ENCODE measurements around the gene CNOT2.

Gene CNOT2

GRCh38 chr12:70353780-70354660 lies 110.8 kb downstream of the CNOT2 start:
- Mint-ChIP-seq H3K36me3 (ENCODE audit: low read depth) (peaks cover 24% of the 10 kb centered on the region), H3K4me3 (no peak overlapping the region), H3K27me3 (no peaks in the 10 kb centered on the region), H3K4me1 (ENCODE audit: low read depth) (peaks cover 6% of the 10 kb centered on the region), H3K27ac (no peak overlapping the region), H3K9me3 (no peaks in the 10 kb centered on the region)

- no peak overlapping the region for H3K27ac Mint-ChIP-seq
- H3K4me1 Mint-ChIP-seq (ENCODE audit: low read depth) = peaks cover 6% of the 10 kb centered on the region
- H3K27me3 Mint-ChIP-seq = no peaks in the 10 kb centered on the region
- peaks cover 21% of the 10 kb centered on the region for H3K36me3 Mint-ChIP-seq (ENCODE audit: low read depth)
- H3K9me3 Mint-ChIP-seq = no peaks in the 10 kb centered on the region
- H3K4me3 Mint-ChIP-seq = no peak overlapping the region
These were observed 111.6 kb downstream of the CNOT2 start for GRCh38 chr12:70354787-70355186.

GRCh38 chr12:70355972-70356371 lies 112.7 kb downstream of the CNOT2 start:
- Mint-ChIP-seq H3K36me3 (ENCODE audit: low read depth) (peaks cover 20% of the 10 kb centered on the region), H3K9me3 (no peaks in the 10 kb centered on the region), H3K4me3 (no peak overlapping the region), H3K4me1 (ENCODE audit: low read depth) (peaks cover 6% of the 10 kb centered on the region), H3K27me3 (no peaks in the 10 kb centered on the region), H3K27ac (no peak overlapping the region)

GRCh38 chr12:70359458-70360197 lies 116.4 kb downstream of the CNOT2 start:
- Mint-ChIP-seq H3K27me3 (peaks cover 6% of the 10 kb centered on the region), H3K9me3 (no peaks in the 10 kb centered on the region), H3K27ac (no peak overlapping the region), H3K4me3 (no peak overlapping the region), H3K4me1 (ENCODE audit: low read depth) (peaks cover 3% of the 10 kb centered on the region), H3K36me3 (ENCODE audit: low read depth) (peaks cover 6% of the 10 kb centered on the region)

DNA sequence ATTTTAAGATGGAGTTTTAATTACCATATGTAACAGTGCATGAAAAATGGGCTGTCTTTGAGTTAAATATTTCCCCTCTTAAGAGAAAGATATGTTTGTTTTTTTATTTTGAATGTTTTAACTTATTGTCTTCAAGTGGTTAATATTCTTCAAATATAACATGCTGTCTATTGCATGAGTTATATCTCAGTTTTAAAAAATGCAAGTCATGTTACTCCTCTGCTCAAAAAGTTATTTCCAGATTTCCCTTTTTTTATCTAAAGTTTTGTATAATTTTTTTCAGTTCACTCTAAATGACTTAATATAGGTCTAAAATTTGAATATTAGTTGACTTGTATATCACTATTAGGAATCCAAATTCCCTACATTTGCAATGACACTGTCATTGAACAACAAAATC lies 117.0 kb downstream of the CNOT2 start:
- Mint-ChIP-seq H3K4me3 (no peak overlapping the region), H3K4me1 (ENCODE audit: low read depth) (peaks cover 7% of the 10 kb centered on the region)

DNA sequence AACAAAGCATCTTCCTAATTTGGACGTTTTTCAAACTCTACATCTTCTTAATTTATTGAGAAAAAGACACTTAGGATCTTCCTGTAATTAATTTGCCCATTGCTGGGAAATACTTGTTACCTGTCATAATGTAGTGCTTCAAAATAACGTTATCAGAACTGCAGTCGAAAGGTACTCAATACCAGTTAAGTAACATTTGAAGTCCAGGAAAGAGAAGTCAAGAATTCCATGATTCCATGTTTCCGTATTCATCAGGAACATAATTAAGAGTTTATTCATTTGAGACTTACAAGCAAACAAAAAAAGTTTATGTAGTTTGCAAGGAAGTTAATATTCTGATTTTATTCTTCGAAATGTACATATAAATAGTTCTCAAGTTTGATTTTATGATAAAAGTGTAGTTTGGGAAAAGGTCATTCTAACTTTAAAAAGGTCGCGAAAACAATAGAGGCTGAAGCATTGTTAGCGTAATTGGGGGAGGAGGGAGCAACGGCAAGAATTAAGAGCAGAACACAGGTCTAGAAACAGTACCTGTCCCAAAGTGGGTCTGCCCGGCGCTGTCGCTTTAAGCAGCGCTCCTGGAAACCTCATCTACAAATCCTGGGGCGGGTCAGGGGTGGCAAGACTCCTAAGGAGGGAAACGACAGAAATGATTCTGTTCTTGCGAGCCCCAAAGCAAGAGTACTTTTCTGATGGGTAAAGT lies 121.6 kb downstream of the CNOT2 start:
- peak overlapping the region; percentile 73 for H3K4me3 Mint-ChIP-seq
- no peaks in the 10 kb centered on the region for H3K9me3 Mint-ChIP-seq
- peaks cover 21% of the 10 kb centered on the region for H3K27me3 Mint-ChIP-seq
- H3K4me1 Mint-ChIP-seq (ENCODE audit: low read depth) = peaks cover 18% of the 10 kb centered on the region
- no peaks in the 10 kb centered on the region for H3K36me3 Mint-ChIP-seq (ENCODE audit: low read depth)
- no peak overlapping the region for H3K27ac Mint-ChIP-seq

More for the DNA sequence above, 117.0 kb downstream of the CNOT2 start:
- no peaks in the 10 kb centered on the region for H3K9me3 Mint-ChIP-seq
- no peaks in the 10 kb centered on the region for H3K36me3 Mint-ChIP-seq (ENCODE audit: low read depth)
- H3K27me3 Mint-ChIP-seq = peaks cover 12% of the 10 kb centered on the region
- no peak overlapping the region for H3K27ac Mint-ChIP-seq

- peaks cover 18% of the 10 kb centered on the region for H3K4me1 Mint-ChIP-seq (ENCODE audit: low read depth)
- no peaks in the 10 kb centered on the region for H3K36me3 Mint-ChIP-seq (ENCODE audit: low read depth)
- H3K9me3 Mint-ChIP-seq = no peaks in the 10 kb centered on the region
- H3K27ac Mint-ChIP-seq = no peak overlapping the region
- H3K4me3 Mint-ChIP-seq = peak overlapping the region; percentile 73
- H3K27me3 Mint-ChIP-seq = peaks cover 21% of the 10 kb centered on the region
These were observed 122.1 kb downstream of the CNOT2 start for GRCh38 chr12:70365398-70365647.

GRCh38 chr12:70365648-70366518 lies 122.7 kb downstream of the CNOT2 start, which contains the start of gene KCNMB4:
KCNMB4 (plus strand) TSS chr12:70366290; CDS start chr12:70366735, 445 bp downstream.
- peaks cover 18% of the 10 kb centered on the region for H3K4me1 Mint-ChIP-seq (ENCODE audit: low read depth)
- H3K4me3 Mint-ChIP-seq = peak within 1 kb of the TSS; percentile 91
- H3K27me3 Mint-ChIP-seq = peaks cover 21% of the 10 kb centered on the region
- H3K9me3 Mint-ChIP-seq = no peaks in the 10 kb centered on the region
- peak within 1 kb of the TSS; percentile 45 for H3K27ac Mint-ChIP-seq
- no peaks in the 10 kb centered on the region for H3K36me3 Mint-ChIP-seq (ENCODE audit: low read depth)

GRCh38 chr12:70366581-70367257 lies 123.5 kb downstream of the CNOT2 start:
- no peaks in the 10 kb centered on the region for H3K36me3 Mint-ChIP-seq (ENCODE audit: low read depth)
- peak overlapping the region; percentile 91 for H3K4me3 Mint-ChIP-seq
- H3K27ac Mint-ChIP-seq = peak overlapping the region; percentile 45
- H3K9me3 Mint-ChIP-seq = no peaks in the 10 kb centered on the region
- peaks cover 18% of the 10 kb centered on the region for H3K4me1 Mint-ChIP-seq (ENCODE audit: low read depth)
- peaks cover 21% of the 10 kb centered on the region for H3K27me3 Mint-ChIP-seq

DNA sequence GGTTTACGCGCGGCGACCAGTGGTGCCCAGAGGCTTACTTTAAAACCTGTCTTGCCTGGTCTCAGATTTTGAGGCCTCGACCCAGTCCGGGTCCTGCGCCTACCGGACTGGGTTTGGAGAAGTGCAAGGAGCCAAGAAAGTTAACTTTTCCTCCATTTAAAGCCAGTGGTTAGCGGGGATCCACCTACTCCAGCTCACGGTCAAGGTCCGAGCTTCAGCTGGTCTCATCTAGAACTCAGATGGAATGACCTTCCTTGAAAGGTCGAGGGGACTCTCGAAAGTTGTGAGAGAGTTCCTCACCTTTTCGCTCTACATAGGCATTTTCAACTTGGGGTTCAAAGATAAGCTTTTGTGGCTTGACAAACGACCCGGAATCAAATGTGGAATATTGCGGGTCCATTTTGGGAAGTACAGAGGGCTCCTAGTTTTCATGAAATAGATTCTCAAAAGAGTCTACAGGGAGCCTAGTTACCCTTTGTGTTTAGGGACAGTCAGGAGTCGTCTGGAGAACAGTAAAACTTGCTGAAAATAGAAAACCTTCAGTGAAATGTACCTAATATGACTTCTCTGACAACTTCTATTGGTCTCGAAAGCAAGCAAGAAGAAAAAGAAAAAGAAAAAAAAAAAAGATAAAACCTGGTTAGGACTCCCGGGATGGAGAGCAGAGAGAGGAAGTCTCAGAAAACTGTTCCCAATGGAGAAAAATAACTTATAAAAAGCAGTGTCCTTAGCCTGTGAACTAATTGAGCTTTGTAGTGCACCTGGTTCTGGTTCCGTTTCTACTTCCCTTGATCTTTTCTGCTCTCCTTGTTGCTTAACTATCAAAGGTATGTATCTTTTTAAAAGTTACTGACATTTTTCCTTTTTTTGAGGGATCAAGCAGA lies 124.3 kb downstream of the CNOT2 start:
- Mint-ChIP-seq H3K4me1 (ENCODE audit: low read depth) (peaks cover 18% of the 10 kb centered on the region), H3K27ac (no peak overlapping the region), H3K36me3 (ENCODE audit: low read depth) (no peaks in the 10 kb centered on the region), H3K4me3 (peak overlapping the region; percentile 91), H3K9me3 (no peaks in the 10 kb centered on the region), H3K27me3 (peaks cover 21% of the 10 kb centered on the region)

DNA sequence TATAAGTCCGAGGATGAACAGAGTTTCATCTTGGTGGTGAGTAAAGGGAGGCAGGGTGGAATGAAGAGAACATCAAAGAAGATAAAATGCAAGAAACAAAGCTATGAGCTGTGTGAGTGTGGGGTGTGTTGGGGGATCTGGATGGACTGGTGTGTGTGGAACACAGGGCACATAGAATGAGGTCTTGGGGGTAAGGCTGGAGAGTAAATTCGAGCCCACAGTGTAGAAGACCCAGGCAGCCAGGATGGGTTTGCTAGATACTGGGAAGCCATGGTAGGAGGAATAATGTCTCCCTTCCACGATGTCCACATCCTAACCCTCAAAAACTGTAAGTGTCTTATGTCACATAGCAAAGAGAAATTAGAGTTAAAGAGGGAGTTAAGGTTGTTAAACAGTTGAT lies 129.6 kb downstream of the CNOT2 start:
- H3K4me3 Mint-ChIP-seq = no peak overlapping the region
- H3K4me1 Mint-ChIP-seq (ENCODE audit: low read depth) = peaks cover 1% of the 10 kb centered on the region
- H3K27me3 Mint-ChIP-seq = no peaks in the 10 kb centered on the region
- no peak overlapping the region for H3K27ac Mint-ChIP-seq
- no peaks in the 10 kb centered on the region for H3K9me3 Mint-ChIP-seq
- no peaks in the 10 kb centered on the region for H3K36me3 Mint-ChIP-seq (ENCODE audit: low read depth)

DNA sequence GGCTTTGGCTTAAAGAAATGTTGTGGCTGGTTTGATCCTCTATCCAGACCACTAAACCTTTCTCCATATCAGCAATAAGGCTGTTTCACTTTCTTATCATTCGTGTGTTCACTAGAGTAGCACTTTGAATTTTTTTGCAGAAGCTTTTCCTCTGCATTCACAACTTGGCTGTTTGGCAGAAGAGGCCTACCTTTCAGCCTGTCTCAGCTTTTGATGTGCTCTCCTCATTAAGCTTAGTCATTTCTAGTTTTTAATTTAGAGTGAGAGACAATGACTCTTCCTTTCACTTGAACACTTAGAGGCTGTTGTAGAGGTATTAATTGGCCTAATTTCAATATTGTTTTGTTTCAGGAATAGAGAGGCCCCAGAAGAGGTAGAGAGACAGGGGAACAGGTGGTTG lies 136.6 kb downstream of the CNOT2 start:
- H3K4me3 Mint-ChIP-seq = no peak overlapping the region
- H3K4me1 Mint-ChIP-seq (ENCODE audit: low read depth) = peaks cover 6% of the 10 kb centered on the region
- no peaks in the 10 kb centered on the region for H3K36me3 Mint-ChIP-seq (ENCODE audit: low read depth)
- peaks cover 3% of the 10 kb centered on the region for H3K9me3 Mint-ChIP-seq
- no peak overlapping the region for H3K27ac Mint-ChIP-seq
- no peaks in the 10 kb centered on the region for H3K27me3 Mint-ChIP-seq

- Mint-ChIP-seq H3K4me1 (ENCODE audit: low read depth) (peaks cover 6% of the 10 kb centered on the region), H3K4me3 (no peak overlapping the region), H3K27me3 (no peaks in the 10 kb centered on the region), H3K36me3 (ENCODE audit: low read depth) (no peaks in the 10 kb centered on the region), H3K9me3 (peaks cover 8% of the 10 kb centered on the region), H3K27ac (no peak overlapping the region)
These were observed 140.3 kb downstream of the CNOT2 start for GRCh38 chr12:70383484-70383883.

All from stimulated activated naive CD8-positive, alpha-beta T cell treated with anti-CD3 and anti-CD28 coated beads, Interleukin-15, Interleukin-2, amounts not matched to agents 100 ng/mL and 50 ng/mL, for 24 hours (primary cell).